Activated T-cell treated with anti-CD3 and anti-CD28 coated beads, Interleukin-2, amount 50 U/mL, for 24 hours (primary cell): ENCODE results near the gene OR8B4.
"Not testable (repeated sequence)": the region's sequence is repeated elsewhere in the genome, so short reads cannot be mapped to it uniquely, and the experiment has no call there.

Source experiments
- DNase-seq: peaks from one replicate; pipeline ENCODE4 v3.0.0-alpha.2; 2020
- H3K27ac Mint-ChIP-seq: 2 replicates; pipeline ENCODE4 v1.8.0; 2020; ENCODE audit warnings: mild to moderate bottlenecking, mixed read lengths
- H3K27me3 Mint-ChIP-seq: 2 replicates; pipeline ENCODE4 v1.8.0; 2020; ENCODE audit warnings: mixed read lengths
- H3K36me3 Mint-ChIP-seq: 2 replicates; pipeline ENCODE4 v1.8.0; 2020; ENCODE audit warnings: low read depth, mixed read lengths
- H3K4me1 Mint-ChIP-seq: 2 replicates; pipeline ENCODE4 v1.8.0; 2020; ENCODE audit warnings: low read depth, mixed read lengths
- H3K4me3 Mint-ChIP-seq: 2 replicates; pipeline ENCODE4 v1.8.0; 2020; ENCODE audit warnings: mild to moderate bottlenecking, moderate library complexity, mixed read lengths
- H3K9me3 Mint-ChIP-seq: 2 replicates; pipeline ENCODE4 v1.8.0; 2020; ENCODE audit warnings: mixed read lengths

OR8B4 gene

DNA sequence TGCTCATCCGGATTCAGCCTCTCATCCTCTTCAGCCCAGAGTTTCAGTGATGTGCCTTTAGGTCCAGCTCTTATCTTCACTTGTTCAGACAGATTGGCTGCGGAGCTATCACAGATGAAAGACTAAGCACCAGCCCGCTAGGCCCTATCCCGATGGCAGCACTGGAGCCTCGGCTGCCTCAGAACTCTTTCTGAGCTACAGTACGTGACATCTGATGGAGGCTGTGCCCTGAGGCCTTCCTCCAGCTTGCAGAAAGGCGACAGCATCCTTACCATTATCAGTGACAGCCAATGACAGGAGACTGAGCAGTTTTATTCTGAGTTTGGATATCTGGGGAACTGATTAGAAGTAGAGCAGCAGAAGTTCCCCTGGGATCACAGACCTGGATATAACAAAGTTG, 16.8 kb upstream of the OR8B4 start:
- peaks cover 22% of the 10 kb centered on the region for H3K27me3 Mint-ChIP-seq
- no peaks in the 10 kb centered on the region for H3K36me3 Mint-ChIP-seq
- H3K4me1 Mint-ChIP-seq: no peaks in the 10 kb centered on the region
- H3K27ac Mint-ChIP-seq: no peak overlapping the region
- no peak overlapping the region for H3K4me3 Mint-ChIP-seq
- DNase-seq: no peak
- H3K9me3 Mint-ChIP-seq: no peaks in the 10 kb centered on the region

DNA sequence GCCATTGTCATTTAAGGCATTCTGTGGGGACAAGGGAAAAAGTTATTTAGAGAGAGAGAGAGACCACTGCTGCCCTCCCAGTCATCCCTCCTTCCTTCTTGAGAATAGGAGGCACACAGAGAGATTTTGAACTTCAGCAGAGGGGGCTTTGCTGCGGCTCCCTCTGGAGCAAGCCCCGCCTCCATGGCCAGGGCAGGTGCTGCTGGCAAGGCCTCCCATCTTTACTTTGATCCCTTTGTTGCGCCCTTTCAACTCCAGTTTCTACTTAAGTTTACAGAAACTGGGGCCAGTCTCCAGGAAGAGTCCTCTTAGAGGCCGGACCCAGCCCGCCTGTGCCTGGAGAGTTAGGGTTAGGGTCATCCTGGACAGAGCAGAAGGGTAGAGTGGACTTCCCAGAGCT, 16.4 kb upstream of the OR8B4 start:
- no peak overlapping the region for H3K4me3 Mint-ChIP-seq
- DNase-seq: no peak
- H3K36me3 Mint-ChIP-seq: no peaks in the 10 kb centered on the region
- no peaks in the 10 kb centered on the region for H3K9me3 Mint-ChIP-seq
- no peak overlapping the region for H3K27ac Mint-ChIP-seq
- no peaks in the 10 kb centered on the region for H3K4me1 Mint-ChIP-seq
- H3K27me3 Mint-ChIP-seq: peaks cover 22% of the 10 kb centered on the region

DNA sequence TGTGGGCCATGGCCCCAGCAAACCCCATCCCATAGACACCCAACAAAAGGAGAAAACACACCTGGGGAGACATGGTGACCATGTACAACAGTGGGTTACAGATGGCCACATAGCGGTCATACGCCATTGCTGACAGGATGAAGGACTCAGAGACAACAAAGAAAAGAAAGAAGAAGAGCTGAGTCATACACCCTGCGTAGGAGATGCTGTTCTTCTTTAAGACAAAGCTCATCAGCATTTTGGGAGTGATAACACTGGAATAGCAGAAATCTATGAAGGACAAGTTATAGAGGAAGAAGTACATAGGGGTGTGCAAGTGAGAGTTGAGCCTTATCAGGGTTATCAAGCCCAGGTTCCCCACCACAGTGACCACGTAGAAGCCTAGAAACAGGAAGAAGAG, 15.9 kb upstream of the OR8B4 start:
- Mint-ChIP-seq H3K27ac (no peak overlapping the region), H3K27me3 (peaks cover 24% of the 10 kb centered on the region), H3K4me3 (no peak overlapping the region), H3K4me1 (no peaks in the 10 kb centered on the region), H3K9me3 (no peaks in the 10 kb centered on the region), H3K36me3 (no peaks in the 10 kb centered on the region)
- no peak for DNase-seq

DNA sequence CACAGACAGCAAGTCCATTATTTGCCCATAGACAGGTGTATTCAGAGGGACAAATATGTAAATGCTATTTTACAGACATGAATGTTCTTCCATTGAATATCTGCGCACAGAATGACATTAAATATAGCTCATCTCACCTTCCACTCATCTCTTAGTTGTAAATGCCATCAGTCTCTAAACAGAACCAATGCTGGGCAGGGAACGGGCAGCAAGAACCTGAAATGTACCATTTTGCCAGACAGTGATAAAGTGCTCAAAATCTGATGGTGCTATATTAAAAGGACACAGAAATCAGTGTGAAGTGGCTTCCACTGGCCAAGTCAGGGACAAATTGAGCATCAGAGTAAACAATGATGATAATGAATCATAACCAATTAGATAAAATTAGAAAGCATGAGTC, 10.0 kb upstream of the OR8B4 start:
- H3K4me3 Mint-ChIP-seq: no peak overlapping the region
- peaks cover 21% of the 10 kb centered on the region for H3K27me3 Mint-ChIP-seq
- H3K4me1 Mint-ChIP-seq: no peaks in the 10 kb centered on the region
- H3K27ac Mint-ChIP-seq: no peak overlapping the region
- no peaks in the 10 kb centered on the region for H3K36me3 Mint-ChIP-seq
- no peak for DNase-seq
- H3K9me3 Mint-ChIP-seq: peaks cover 1% of the 10 kb centered on the region

DNA sequence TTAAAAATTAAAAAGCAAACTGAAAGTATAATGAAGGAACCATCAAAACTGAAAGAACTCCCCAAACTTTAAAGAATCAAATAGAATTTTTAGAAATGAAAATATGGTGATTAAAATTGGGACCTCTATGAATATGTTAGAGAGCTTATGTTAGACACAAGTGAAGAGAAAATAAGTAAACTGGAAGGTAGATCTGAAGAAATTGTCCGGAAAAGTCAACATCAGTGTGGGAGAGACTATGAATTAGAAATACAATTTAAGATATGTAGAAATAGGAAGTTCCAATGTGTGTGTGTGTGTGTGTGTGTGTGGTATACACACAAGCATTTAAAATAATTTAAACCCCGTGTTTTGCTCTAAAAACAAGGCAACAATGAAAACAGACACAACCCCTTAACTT, 4.9 kb upstream of the OR8B4 start:
- DNase-seq: no peak
- Mint-ChIP-seq H3K9me3 (peaks cover 9% of the 10 kb centered on the region), H3K4me3 (no peak overlapping the region), H3K36me3 (no peaks in the 10 kb centered on the region), H3K27ac (no peak overlapping the region), H3K4me1 (no peaks in the 10 kb centered on the region), H3K27me3 (peaks cover 9% of the 10 kb centered on the region)

DNA sequence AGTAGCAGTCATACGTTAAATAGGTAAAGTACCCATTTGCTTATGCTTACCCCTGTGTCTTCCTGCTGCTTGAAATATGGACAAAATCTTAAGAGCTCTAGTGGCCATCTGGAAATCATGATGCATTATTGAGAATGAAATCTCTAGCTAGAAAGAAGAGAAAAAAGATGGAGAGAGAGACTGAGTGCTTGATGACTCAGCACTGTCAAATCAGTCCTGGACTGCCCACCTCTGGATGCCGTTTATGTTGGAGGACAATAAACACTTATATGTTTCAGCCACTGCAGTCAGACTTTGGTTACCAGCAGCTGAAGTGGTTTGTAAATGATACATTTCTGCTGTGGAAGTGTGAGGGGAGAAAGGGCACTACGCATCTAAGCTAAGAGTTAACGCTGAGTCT, 3.6 kb downstream of the OR8B4 start:
- H3K27ac Mint-ChIP-seq: no peak overlapping the region
- no peaks in the 10 kb centered on the region for H3K4me1 Mint-ChIP-seq
- H3K27me3 Mint-ChIP-seq: peaks cover 33% of the 10 kb centered on the region
- H3K9me3 Mint-ChIP-seq: no peaks in the 10 kb centered on the region
- no peak overlapping the region for H3K4me3 Mint-ChIP-seq
- no peaks in the 10 kb centered on the region for H3K36me3 Mint-ChIP-seq
- DNase-seq: no peak

DNA sequence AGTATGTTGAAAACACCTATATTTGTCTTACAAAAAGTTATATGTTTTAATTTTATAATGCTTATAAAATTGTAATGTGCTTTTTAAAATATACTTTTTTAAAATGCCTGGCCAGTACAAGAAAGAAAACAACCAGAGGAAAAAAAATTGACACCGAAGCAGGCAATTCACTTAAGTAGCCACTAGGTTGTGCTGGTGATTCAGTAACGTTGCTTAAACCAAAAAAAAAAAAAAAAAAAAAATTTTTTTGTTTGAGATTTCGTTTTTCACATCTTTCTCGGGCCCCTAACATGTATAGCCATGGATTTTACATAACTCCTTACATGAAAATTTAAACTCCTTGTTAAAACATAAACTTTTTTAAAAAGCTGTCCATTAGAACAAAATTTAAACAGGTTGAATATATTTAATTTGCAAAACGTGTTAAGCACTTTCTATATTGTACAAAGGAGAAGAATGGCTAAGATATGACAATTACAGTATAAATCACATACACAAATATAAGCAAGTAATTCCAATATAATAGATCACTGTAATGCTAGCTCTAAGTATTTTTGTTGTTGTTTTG, 9.2 kb downstream of the OR8B4 start:
- H3K27me3 Mint-ChIP-seq: peaks cover 19% of the 10 kb centered on the region
- H3K36me3 Mint-ChIP-seq: no peaks in the 10 kb centered on the region
- no peaks in the 10 kb centered on the region for H3K4me1 Mint-ChIP-seq
- no peak for DNase-seq
- no peaks in the 10 kb centered on the region for H3K9me3 Mint-ChIP-seq
- H3K4me3 Mint-ChIP-seq: no peak overlapping the region
- H3K27ac Mint-ChIP-seq: no peak overlapping the region

DNA sequence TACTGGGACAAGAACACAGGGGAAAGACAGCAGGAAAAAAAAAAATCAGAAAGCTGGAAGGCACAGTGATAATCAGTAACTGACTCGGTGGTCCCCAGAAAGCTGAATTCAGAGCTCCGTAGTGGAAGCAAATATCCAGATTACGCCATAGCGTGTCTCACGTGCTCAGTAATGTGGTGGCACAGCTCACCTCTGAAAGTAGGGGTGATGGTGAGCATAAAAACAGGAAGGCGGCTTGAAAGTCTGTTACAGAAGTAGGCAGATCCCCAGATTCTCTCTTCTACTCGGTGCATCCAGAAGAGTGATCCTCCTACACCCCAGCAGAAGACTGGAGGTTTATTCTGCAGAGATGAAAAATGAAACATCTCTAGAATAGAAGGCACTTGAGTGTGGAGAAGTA, 14.8 kb downstream of the OR8B4 start:
- no peak overlapping the region for H3K27ac Mint-ChIP-seq
- no peaks in the 10 kb centered on the region for H3K36me3 Mint-ChIP-seq
- peaks cover 9% of the 10 kb centered on the region for H3K27me3 Mint-ChIP-seq
- no peaks in the 10 kb centered on the region for H3K4me1 Mint-ChIP-seq
- no peak for DNase-seq
- H3K4me3 Mint-ChIP-seq: no peak overlapping the region
- no peaks in the 10 kb centered on the region for H3K9me3 Mint-ChIP-seq

DNA sequence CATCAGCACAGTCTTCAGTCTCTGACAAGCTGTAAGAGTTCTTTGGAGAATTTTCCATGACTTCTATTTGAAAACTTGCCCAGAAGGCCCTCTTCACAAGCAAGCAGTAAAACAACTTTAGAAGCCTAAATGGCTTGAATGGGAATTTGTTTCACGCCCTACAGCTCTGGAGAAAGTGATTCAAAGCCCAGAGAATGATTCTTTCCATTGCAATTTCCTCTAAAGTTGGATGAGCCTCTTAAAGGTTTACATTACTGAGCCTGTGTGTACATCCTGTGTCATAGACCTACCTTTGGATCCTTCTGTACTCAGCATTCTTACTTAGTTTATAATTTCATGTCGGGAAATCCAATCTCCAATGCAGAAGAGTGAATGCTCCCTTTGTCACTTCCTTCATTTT, 19.1 kb downstream of the OR8B4 start:
- peaks cover 2% of the 10 kb centered on the region for H3K9me3 Mint-ChIP-seq
- peaks cover 9% of the 10 kb centered on the region for H3K27me3 Mint-ChIP-seq
- H3K4me3 Mint-ChIP-seq: no peak overlapping the region
- DNase-seq: no peak
- no peaks in the 10 kb centered on the region for H3K36me3 Mint-ChIP-seq
- H3K27ac Mint-ChIP-seq: no peak overlapping the region
- peaks cover 2% of the 10 kb centered on the region for H3K4me1 Mint-ChIP-seq

DNA sequence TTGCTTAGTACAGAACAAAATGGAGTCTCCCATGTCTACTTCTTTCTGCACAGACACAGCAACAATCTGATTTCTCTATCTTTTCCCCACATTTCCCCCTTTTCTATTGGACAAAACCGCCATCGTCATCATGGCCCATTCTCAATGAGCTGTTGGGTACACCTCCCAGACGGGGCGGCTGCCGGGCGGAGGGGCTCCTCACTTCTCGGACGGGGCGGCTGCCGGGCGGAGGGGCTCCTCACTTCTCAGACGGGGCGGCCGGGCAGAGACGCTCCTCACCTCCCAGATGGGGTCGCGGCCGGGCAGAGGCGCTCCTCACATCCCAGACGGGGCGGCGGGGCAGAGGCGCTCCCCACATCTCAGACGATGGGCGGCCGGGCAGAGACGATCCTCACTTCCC, 21.5 kb downstream of the OR8B4 start:
- not testable (repeated sequence) for H3K9me3 Mint-ChIP-seq, H3K36me3 Mint-ChIP-seq, H3K4me1 Mint-ChIP-seq, H3K27me3 Mint-ChIP-seq, DNase-seq, H3K4me3 Mint-ChIP-seq, H3K27ac Mint-ChIP-seq

DNA sequence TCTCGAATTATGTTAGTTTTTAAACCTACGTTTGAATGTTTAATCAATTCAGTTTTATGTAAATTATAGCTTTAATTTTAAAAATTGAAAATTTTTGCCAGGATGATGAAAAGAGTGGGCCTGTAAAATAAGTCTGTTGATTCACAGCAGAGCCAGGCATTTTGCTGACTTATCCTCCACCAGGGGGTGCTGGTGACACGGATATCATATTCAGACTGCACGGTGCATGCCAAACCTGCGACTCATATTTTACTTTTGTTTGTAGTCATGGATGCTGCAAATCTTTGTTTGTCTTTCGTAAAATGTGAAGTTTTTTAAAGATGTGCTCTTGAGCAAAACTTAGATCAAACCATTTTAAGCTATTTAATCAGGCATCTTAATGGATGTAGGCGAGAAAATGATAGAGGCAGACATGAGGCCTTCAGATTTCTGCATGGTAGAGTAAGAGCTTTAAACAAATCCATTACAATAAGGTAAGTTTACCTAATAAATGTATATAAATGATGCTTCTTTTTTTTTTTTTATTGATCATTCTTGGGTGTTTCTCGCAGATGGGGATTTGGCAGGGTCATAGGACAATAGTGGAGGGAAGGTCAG, 22.2 kb downstream of the OR8B4 start:
- H3K4me3 Mint-ChIP-seq: no peak overlapping the region
- peaks cover 3% of the 10 kb centered on the region for H3K27me3 Mint-ChIP-seq
- no peak overlapping the region for H3K27ac Mint-ChIP-seq
- no peaks in the 10 kb centered on the region for H3K36me3 Mint-ChIP-seq
- DNase-seq: no peak
- peaks cover 2% of the 10 kb centered on the region for H3K4me1 Mint-ChIP-seq
- peaks cover 2% of the 10 kb centered on the region for H3K9me3 Mint-ChIP-seq

DNA sequence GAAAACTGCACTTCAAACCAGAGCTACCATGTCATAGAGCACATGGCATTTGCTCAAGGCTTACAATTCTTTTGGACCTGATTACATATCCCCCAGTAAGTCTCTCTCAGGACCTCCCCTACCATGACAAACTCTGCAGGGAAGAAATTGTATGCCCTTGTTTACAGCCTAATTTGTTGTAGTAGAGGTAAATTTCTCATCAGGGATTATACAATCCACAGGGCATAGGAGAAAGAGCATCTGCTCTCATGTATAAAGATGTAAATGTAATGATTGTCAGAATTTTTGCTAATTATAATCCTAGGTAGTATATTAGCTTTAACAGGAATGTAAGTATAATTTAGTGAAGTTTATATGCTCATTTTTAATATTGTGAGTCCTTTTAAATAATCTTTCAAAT, 25.7 kb downstream of the OR8B4 start, which contains the start of gene OR8B3:
Gene OR8B3 (minus strand): TSS at position 101 of the 400 bp plus-strand sequence. CDS start 1,673 bp downstream, outside the sequence.
- no peak within 1 kb of the TSS for H3K4me3 Mint-ChIP-seq
- H3K36me3 Mint-ChIP-seq: no peaks in the 10 kb centered on the region
- H3K27me3 Mint-ChIP-seq: no peaks in the 10 kb centered on the region
- DNase-seq: no peak
- H3K4me1 Mint-ChIP-seq: peaks cover 2% of the 10 kb centered on the region
- peaks cover 2% of the 10 kb centered on the region for H3K9me3 Mint-ChIP-seq
- no peak within 1 kb of the TSS for H3K27ac Mint-ChIP-seq

DNA sequence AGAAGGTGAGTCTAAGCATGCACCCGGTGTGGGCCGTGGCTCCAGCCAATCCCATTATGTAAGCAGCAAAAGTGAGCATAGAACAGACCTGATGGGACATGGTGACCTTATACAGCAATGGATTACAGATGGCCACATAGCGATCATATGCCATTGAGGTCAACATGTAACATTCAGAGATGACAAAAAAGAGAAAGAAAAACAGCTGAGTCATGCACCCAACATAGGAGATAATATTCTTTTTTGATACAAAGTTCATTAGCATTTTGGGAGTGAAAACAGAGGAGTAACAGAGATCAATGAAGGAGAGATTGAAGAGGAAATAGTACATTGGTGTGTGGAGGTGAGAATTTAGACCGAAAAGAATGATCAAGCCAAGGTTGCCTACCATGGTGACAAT, 27.8 kb downstream of the OR8B4 start:
- H3K27me3 Mint-ChIP-seq, H3K27ac Mint-ChIP-seq, DNase-seq, H3K9me3 Mint-ChIP-seq, H3K36me3 Mint-ChIP-seq, H3K4me1 Mint-ChIP-seq, H3K4me3 Mint-ChIP-seq: not testable (repeated sequence)

DNA sequence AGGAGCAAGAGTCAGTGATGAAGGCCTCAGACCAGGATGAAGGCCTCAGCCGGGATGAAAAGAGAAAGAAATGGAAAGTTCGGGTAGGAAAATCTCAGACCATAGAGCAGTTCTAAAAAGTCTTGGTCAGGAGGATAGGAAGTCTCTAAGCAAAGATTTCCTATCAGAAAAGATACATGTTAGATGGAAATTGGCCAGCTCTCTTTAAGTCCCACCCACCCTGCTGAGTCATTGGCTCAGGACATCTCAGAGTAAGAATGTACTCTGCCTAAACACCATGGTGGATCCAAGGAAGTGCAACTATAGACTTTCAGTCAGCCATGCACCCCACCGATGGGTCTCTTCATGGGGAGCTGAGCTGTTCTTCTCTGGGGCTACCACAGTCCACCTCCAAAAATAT, 30.3 kb downstream of the OR8B4 start:
- Mint-ChIP-seq H3K27me3 (peaks cover 8% of the 10 kb centered on the region), H3K27ac (no peak overlapping the region), H3K4me3 (no peak overlapping the region), H3K4me1 (no peaks in the 10 kb centered on the region), H3K9me3 (no peaks in the 10 kb centered on the region), H3K36me3 (no peaks in the 10 kb centered on the region)
- no peak for DNase-seq

DNA sequence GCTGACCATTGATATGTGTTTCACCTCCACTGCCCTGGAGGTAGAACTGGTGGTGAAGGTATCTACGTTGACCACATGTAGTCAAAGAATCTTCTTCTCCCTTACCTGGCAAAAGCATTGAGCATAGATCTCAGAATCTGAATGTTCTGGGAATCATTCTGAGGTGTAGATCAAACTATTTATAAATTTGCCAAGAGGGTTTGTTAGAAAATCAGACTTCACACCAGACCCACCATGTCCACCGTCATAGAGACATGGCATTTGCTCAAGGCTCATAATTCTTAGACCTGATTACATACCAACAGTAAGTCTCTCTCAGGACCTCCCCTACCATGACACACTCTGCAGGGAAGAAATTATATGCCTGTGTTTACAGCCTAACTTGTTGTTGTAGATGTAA, 40.3 kb downstream of the OR8B4 start, which contains the start of gene OR8B2:
Gene OR8B2 (minus strand): TSS at position 101 of the 400 bp plus-strand sequence. CDS start 1,156 bp downstream, outside the sequence.
- H3K4me1 Mint-ChIP-seq: no peaks in the 10 kb centered on the region
- peaks cover 3% of the 10 kb centered on the region for H3K9me3 Mint-ChIP-seq
- peaks cover 3% of the 10 kb centered on the region for H3K27me3 Mint-ChIP-seq
- H3K4me3 Mint-ChIP-seq: no peak within 1 kb of the TSS
- H3K27ac Mint-ChIP-seq: no peak within 1 kb of the TSS
- DNase-seq: no peak
- H3K36me3 Mint-ChIP-seq: no peaks in the 10 kb centered on the region

DNA sequence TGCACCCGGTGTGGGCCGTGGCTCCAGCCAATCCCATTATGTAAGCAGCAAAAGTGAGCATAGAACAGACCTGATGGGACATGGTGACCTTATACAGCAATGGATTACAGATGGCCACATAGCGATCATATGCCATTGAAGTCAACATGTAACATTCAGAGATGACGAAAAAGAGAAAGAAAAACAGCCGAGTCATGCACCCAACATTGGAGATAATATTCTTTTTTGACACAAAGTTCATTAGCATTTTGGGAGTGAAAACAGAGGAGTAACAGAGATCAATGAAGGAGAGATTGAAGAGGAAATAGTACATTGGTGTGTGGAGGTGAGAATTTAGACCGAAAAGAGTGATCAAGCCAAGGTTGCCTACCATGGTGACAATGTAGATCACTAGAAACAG, 41.8 kb downstream of the OR8B4 start:
- H3K9me3 Mint-ChIP-seq, H3K36me3 Mint-ChIP-seq, H3K27ac Mint-ChIP-seq, H3K27me3 Mint-ChIP-seq, H3K4me3 Mint-ChIP-seq, DNase-seq, H3K4me1 Mint-ChIP-seq: not testable (repeated sequence)
